HepG2 (cell line): ENCODE results near the gene DNAJC5. TPM values are rescaled to one million over a fixed set of nuclear protein-coding genes. Genes with fewer than 3 reads are reported as not detected.

ENCODE experiments used
- ATF7 ChIP-seq, 2 experiments: fragments of 450-650 bp in 1 of 2; sonication (generic) in 1 of 2; formaldehyde crosslinking in 1 of 2; IDR thresholded peaks; 2 replicates each; pipeline versions ENCODE4 v1.4.0 to v1.6.1; 2016 to 2020; ENCODE audit warnings: antibody characterized with exemption in 1 of 2, mild to moderate bottlenecking in 1 of 2, missing genetic modification reagents in 1 of 2
- CENPX ChIP-seq: sonication (generic); formaldehyde crosslinking; IDR thresholded peaks from 2 replicates; pipeline ENCODE4 v1.9.0; 2021; ENCODE audit warnings: mild to moderate bottlenecking, missing genetic modification reagents, moderate library complexity
- HHEX ChIP-seq: IDR thresholded peaks from 2 replicates; pipeline ENCODE4 v1.6.1; 2016; ENCODE audit warnings: control low read depth
- IKZF4 ChIP-seq: sonication (generic); formaldehyde crosslinking; IDR thresholded peaks from 2 replicates; pipeline ENCODE4 v1.5.1; 2020; ENCODE audit warnings: borderline replicate concordance, mild to moderate bottlenecking, low read depth, missing genetic modification reagents; ENCODE audit errors: not compliant biosample characterization
- KLF11 ChIP-seq: IDR thresholded peaks from 2 replicates; pipeline ENCODE4 v1.6.1; 2016; ENCODE audit warnings: missing compliant biosample characterization
- KLF16 ChIP-seq, 2 experiments: sonication (generic) in 1 of 2; formaldehyde crosslinking in 1 of 2; IDR thresholded peaks; 2 replicates each; pipeline versions ENCODE4 v1.6.1 to v1.8.0; 2016 to 2023; ENCODE audit warnings: missing genetic modification reagents in 2 of 2, missing compliant biosample characterization in 1 of 2
- RARG ChIP-seq: sonication (generic); formaldehyde crosslinking; IDR thresholded peaks from 2 replicates; pipeline ENCODE4 v1.4.0; 2020; ENCODE audit warnings: low read depth, mild to moderate bottlenecking, missing genetic modification reagents
- REPIN1 ChIP-seq: sonication (generic); formaldehyde crosslinking; IDR thresholded peaks from 2 replicates; pipeline ENCODE4 v1.8.0; 2022; ENCODE audit warnings: missing genetic modification reagents, low read depth, mild to moderate bottlenecking, borderline replicate concordance
- REST ChIP-seq, 2 experiments: IDR thresholded peaks; 2 replicates each; pipeline ENCODE4 v1.6.1; 2011 to 2012; ENCODE audit warnings: low read length in 2 of 2, borderline replicate concordance in 1 of 2, low read depth in 1 of 2, mild to moderate bottlenecking in 1 of 2, moderate library complexity in 1 of 2
- RFXANK ChIP-seq: IDR thresholded peaks from 2 replicates; pipeline ENCODE4 v1.6.1; 2016
- SAFB2 ChIP-seq: sonication (generic); formaldehyde crosslinking; IDR thresholded peaks from 2 replicates; pipeline ENCODE4 v1.5.1; 2020; ENCODE audit warnings: missing genetic modification reagents, low read depth, mild to moderate bottlenecking, borderline replicate concordance
- TOPORS ChIP-seq: sonication (generic); formaldehyde crosslinking; IDR thresholded peaks from 2 replicates; pipeline ENCODE4 v1.8.0; 2023; ENCODE audit warnings: mild to moderate bottlenecking, missing genetic modification reagents
- ZBTB8A ChIP-seq: sonication (generic); formaldehyde crosslinking; IDR thresholded peaks from 2 replicates; pipeline ENCODE4 v1.4.0; 2020; ENCODE audit warnings: mild to moderate bottlenecking, low read depth, missing genetic modification reagents, borderline replicate concordance
- ZFYVE20 ChIP-seq: sonication (generic); formaldehyde crosslinking; IDR thresholded peaks from 2 replicates; pipeline ENCODE4 v1.8.0; 2023; ENCODE audit warnings: low read depth, mild to moderate bottlenecking, moderate library complexity, missing genetic modification reagents, borderline replicate concordance
- ZNF121 ChIP-seq: sonication (generic); formaldehyde crosslinking; IDR thresholded peaks from 2 replicates; pipeline ENCODE4 v1.5.0; 2020; ENCODE audit warnings: mild to moderate bottlenecking, missing genetic modification reagents
- ZNF354B ChIP-seq: sonication (generic); formaldehyde crosslinking; IDR thresholded peaks from 2 replicates; pipeline ENCODE4 v1.8.0; 2022; ENCODE audit warnings: mild to moderate bottlenecking, missing genetic modification reagents
- ZNF652 ChIP-seq: IDR thresholded peaks from 2 replicates; pipeline ENCODE4 v1.6.1; 2016; ENCODE audit warnings: low read depth, borderline replicate concordance
- ZNF766 ChIP-seq: sonication (generic); formaldehyde crosslinking; IDR thresholded peaks from 2 replicates; pipeline ENCODE4 v1.5.0; 2020; ENCODE audit warnings: missing genetic modification reagents, borderline replicate concordance
- ZNF784 ChIP-seq: sonication (generic); formaldehyde crosslinking; IDR thresholded peaks from 2 replicates; pipeline ENCODE4 v1.5.1; 2020; ENCODE audit warnings: missing genetic modification reagents, mild to moderate bottlenecking, borderline replicate concordance
- ZNF83 ChIP-seq: sonication (generic); formaldehyde crosslinking; IDR thresholded peaks from 2 replicates; pipeline ENCODE4 v1.4.0; 2020; ENCODE audit warnings: missing genetic modification reagents, mild to moderate bottlenecking, borderline replicate concordance
- polyA plus RNA-seq, 8 experiments: library from polyadenylated mRNA; depleted of rRNA in 3 of 8; stranded (reverse) in 7 of 8; unstranded in 1 of 8; fragments of >200 nt; fragmentation: Illumina TruSeq in 4 of 8; extraction: Trizol in 4 of 8; gene quantifications; 2 replicates each; pipeline versions ENCODE4 v1.2.1 to v1.2.3, GENCODE V29; 2011 to 2016; ENCODE audit warnings: low read depth in 4 of 8, missing spikeins in 1 of 8, mixed read lengths in 1 of 8; ENCODE audit not compliant: insufficient read depth in 1 of 8
- total RNA-seq, 5 experiments: library from RNA; depleted of rRNA; stranded (reverse); fragments of >200 nt; fragmentation: Illumina TruSeq; extraction: Trizol; gene quantifications; 2 replicates each; pipeline ENCODE4 v1.2.3, GENCODE V29; 2016; ENCODE audit warnings: low read depth in 1 of 5
- TF ChIP-seq, protein P1 (sequence below): sonication (generic); formaldehyde crosslinking; IDR thresholded peaks from 2 replicates; pipeline ENCODE4 v1.4.0; 2020; ENCODE audit warnings: missing genetic modification reagents
- TF ChIP-seq, protein P2 (sequence below): sonication (generic); IDR thresholded peaks from 2 replicates; pipeline ENCODE4 v1.6.1; 2016; ENCODE audit warnings: low read depth, borderline replicate concordance

DNAJC5 gene
- total and polyA plus RNA-seq, 2 of the 13 experiments (the other 11 are each of a cell fraction or from before 2014, with no cell fraction given), result 42.8 to 64.5 TPM

DNA sequence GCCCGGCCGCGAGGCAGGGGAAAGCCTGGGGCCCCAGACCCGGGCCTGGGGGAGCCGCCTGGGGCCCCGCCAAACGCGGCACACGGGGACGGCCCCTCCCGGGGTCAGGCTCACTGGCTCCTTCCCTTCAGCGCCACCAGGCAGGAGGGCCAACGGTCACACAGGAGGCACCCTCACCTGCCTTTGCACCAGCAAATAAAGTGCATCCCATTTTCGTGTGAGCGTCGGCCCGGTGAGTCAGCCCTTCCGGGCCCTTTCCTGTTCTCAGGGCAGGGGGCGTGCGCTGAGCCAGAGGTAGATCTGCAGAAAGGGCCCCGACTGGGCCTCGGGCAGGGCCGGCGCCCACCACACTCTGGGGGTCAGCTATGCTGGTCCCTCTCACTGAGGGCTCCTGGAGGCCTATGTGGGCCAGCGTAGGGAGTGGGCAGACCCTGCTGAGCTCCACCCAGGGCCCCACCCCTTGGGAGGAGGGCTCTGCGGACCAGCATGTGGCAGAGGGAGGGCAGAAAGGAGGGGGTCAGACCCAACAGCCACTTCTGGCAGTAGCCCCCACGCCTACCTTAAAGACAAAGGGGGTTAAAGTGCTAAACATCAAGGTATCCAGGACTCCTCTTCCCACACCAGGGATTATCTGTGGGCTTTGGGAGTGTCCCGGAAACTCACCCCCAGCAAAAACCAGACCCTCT is 62.2 kb downstream of the DNAJC5 start (continued):
- no peak for TF ChIP-seq ATF7 (IDR thresholded peaks at IDR 0.05)
- no peak for TF ChIP-seq ATF7 (CRISPR knock-in tag; IDR thresholded peaks at IDR 0.05)
- TF ChIP-seq REST (IDR thresholded peaks at IDR 0.05; ENCODE audit: borderline replicate concordance in 1 of 2, low read depth in 1 of 2, low read length in 2 of 2), result no peak
- no peak for TF ChIP-seq TOPORS
- TF ChIP-seq SAFB2, result no peak
- TF ChIP-seq, protein P1, sequence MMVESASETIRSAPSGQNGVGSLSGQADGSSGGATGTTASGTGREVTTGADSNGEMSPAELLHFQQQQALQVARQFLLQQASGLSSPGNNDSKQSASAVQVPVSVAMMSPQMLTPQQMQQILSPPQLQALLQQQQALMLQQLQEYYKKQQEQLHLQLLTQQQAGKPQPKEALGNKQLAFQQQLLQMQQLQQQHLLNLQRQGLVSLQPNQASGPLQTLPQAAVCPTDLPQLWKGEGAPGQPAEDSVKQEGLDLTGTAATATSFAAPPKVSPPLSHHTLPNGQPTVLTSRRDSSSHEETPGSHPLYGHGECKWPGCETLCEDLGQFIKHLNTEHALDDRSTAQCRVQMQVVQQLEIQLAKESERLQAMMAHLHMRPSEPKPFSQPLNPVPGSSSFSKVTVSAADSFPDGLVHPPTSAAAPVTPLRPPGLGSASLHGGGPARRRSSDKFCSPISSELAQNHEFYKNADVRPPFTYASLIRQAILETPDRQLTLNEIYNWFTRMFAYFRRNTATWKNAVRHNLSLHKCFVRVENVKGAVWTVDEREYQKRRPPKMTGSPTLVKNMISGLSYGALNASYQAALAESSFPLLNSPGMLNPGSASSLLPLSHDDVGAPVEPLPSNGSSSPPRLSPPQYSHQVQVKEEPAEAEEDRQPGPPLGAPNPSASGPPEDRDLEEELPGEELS, result peak; percentile 59
- peak; percentile 93; the same call in 1 of the 2 replicates for TF ChIP-seq KLF11
- TF ChIP-seq ZNF121 (CRISPR knock-in tag), result peak; percentile 61; the same call in 1 of the 2 replicates
- no peak; the same call in 1 of the 2 replicates for TF ChIP-seq ZNF354B (CRISPR knock-in tag)
- TF ChIP-seq HHEX (CRISPR knock-in tag), result no peak
- no peak for TF ChIP-seq ZFYVE20
- TF ChIP-seq, protein P2, sequence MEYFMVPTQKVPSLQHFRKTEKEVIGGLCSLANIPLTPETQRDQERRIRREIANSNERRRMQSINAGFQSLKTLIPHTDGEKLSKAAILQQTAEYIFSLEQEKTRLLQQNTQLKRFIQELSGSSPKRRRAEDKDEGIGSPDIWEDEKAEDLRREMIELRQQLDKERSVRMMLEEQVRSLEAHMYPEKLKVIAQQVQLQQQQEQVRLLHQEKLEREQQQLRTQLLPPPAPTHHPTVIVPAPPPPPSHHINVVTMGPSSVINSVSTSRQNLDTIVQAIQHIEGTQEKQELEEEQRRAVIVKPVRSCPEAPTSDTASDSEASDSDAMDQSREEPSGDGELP, result peak; percentile 14; the same call in 1 of the 2 replicates
- TF ChIP-seq IKZF4 (CRISPR knock-in tag), result no peak
- no peak for TF ChIP-seq CENPX
- TF ChIP-seq REPIN1 (CRISPR knock-in tag), result no peak; the same call in 1 of the 2 replicates
- no peak for TF ChIP-seq RFXANK
- TF ChIP-seq ZNF652 (CRISPR knock-in tag), result 0 out of 2 replicates have a peak, but pooled peaks have one; percentile 17
- TF ChIP-seq KLF16 (CRISPR knock-in tag; IDR thresholded peaks at IDR 0.05), result peak in 1 of 2 experiments; percentile 88; a peak in 2 of 4 replicates
- peak; percentile 58; the same call in 1 of the 2 replicates for TF ChIP-seq ZNF766 (CRISPR knock-in tag)
- TF ChIP-seq ZBTB8A (CRISPR knock-in tag), result no peak
- no peak for TF ChIP-seq RARG
- peak; percentile 96 for TF ChIP-seq ZNF83
- TF ChIP-seq ZNF784 (CRISPR knock-in tag), result peak; percentile 78; the same call in 1 of the 2 replicates
